Body of pancreas (tissue), 4 donors: ENCODE data around the gene ELK4.

Source experiments
- POLR2A ChIP-seq, 3 donors: fragments of 450-650 bp; IDR thresholded peaks; one replicate each; pipeline ENCODE4 v1.6.1; 2016; ENCODE audit warnings: antibody characterized with exemption in 3 of 3, mild to moderate bottlenecking in 2 of 3
- TF ChIP-seq, protein P1 (sequence below), 7 experiments: fragments of 450-650 bp in 4 of 7; fragments of 200-600 bp in 3 of 7; sonication (generic) in 3 of 7; IDR thresholded peaks; one replicate each; pipeline ENCODE4 v1.5.1; 2016 to 2019; ENCODE audit warnings: antibody characterized with exemption in 7 of 7

DNA sequence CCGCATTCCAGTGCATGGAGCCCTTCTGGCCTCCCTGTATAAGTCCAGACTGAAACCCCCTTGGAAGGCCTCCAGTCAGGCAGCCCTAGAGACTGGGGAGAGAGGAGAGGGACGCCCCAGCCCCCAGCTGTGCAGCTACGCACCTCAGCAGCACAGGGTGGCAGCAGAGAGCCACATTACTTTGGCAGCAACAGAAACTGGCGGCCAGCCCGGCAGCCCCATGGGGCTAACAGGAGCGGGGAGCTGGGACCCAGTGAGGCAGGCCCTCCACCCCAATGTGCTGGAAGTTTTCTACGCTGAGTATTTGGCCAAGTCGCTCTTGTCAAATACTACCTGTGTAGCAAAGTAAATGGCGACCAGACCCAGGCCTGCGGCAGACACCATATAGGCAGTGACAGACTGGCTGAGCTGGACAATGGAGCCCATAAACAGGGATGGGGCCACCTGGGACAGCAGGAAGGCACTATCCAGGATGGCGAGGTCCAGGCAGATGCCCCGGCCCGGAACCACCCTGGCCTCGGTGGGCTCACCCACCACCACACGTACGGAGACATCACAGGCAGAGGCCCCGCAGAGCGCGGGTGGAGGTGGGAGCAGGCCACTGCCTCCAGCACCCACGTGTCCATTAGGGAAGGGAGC lies 27.3 kb upstream of the ELK4 start:
- TF ChIP-seq, protein P1, sequence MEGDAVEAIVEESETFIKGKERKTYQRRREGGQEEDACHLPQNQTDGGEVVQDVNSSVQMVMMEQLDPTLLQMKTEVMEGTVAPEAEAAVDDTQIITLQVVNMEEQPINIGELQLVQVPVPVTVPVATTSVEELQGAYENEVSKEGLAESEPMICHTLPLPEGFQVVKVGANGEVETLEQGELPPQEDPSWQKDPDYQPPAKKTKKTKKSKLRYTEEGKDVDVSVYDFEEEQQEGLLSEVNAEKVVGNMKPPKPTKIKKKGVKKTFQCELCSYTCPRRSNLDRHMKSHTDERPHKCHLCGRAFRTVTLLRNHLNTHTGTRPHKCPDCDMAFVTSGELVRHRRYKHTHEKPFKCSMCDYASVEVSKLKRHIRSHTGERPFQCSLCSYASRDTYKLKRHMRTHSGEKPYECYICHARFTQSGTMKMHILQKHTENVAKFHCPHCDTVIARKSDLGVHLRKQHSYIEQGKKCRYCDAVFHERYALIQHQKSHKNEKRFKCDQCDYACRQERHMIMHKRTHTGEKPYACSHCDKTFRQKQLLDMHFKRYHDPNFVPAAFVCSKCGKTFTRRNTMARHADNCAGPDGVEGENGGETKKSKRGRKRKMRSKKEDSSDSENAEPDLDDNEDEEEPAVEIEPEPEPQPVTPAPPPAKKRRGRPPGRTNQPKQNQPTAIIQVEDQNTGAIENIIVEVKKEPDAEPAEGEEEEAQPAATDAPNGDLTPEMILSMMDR (IDR thresholded peaks at IDR 0.05) = peak; percentile 75 to 91 (median 86)
- no peak for TF ChIP-seq POLR2A (IDR thresholded peaks at IDR 0.05)
